Effector CD4-positive, alpha-beta T cell (primary cell): ENCODE data around the gene CAPN7.
A peak's percentile ranks its signal among the peaks of the same experiment; 100 is the strongest.

Experiments used
- DNase-seq: peaks from one replicate; pipeline ENCODE4 v3.0.0-alpha.2; 2020

Gene CAPN7

DNA sequence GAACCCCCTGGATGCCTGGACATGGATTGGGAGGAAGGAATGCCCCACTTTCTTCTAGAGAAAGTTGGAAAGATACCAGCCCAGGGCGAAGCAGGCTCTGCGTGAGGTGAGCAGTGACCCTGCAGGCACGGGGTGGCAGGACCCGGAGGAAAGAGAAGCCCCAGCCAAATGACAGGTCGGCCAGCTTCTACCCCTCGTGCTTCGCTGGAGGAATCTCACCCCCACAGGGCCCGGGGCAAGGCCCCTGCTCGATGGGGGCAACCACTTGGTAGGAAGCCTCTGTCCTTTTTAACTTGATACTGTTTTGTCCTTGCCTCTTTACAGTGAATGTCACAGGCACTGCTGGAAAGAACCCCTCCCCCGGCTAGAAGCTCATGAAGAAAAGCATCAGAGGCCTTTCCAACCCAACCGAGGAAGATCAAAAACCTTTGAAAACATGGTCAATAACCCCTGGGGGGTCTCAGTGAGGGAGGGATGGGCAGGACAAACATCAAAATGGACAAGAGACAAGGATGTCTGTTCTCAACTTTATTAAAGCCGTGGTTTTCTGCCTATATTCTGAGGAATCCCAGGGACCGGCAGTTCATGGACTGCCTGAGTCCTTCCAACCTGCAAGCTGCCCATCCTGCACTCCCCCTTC lies 71.9 kb downstream of the CAPN7 start:
- DNase-seq: no peak

GRCh38 chr3:15279205-15279604 lies 73.2 kb downstream of the CAPN7 start:
- DNase-seq: no peak

DNA sequence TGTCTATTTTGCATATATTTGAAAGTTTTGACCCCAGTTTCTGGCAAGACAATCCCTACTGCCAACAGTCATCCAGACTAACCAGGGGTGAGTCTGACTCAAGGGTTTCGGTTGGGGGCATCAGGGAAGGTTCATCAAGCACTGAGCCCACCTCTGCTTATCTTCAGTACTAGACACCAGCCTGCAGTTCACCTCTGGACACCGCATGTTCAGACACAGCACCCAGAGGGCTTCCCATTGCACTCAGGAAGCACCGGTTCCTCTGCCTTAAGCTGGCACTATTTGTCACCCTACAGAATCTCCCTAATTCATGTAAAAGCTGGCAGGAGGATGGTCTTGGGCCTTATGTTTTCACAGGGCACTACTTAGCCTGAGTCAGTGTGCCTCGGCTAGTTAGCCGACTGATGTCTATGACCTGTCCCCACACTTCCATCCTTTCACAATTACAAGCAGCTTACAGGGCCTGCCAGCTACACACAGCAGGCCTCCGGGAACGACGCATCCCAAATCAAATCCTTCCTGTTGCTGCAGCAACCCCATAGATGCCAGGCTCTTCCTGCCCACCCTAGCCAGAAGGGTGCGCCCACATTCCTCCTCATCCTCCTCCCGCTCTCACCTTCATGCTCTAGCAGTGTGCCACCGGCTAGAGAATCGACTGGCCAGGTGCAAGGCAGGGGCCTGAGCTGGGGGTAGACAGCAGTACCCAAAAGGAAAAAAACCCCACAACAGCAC lies 73.8 kb downstream of the CAPN7 start:
- no peak for DNase-seq

GRCh38 chr3:15280853-15281532 lies 74.9 kb downstream of the CAPN7 start:
- no peak for DNase-seq

- DNase-seq: no peak
Measured at GRCh38 chr3:15281817-15282216, 75.8 kb downstream of the CAPN7 start.

DNA sequence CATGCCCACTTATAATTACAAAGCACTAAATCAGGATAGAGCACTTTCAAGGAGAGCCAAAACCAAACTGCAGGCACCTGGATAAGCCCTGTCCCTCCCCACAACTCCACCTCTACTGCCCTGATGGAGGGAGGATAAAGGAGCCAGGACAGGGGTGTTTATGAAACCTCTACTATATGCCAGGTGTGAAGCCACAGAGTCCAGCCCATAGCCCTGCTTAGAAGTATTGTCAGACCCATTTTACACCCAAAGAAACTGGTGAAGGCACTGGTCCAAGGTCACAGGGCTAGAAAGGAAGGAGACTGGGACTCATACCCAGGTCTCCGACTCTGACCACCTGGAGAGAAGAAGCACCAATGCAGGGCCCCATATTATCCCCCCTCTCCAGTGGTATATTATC lies 77.7 kb downstream of the CAPN7 start:
- no peak for DNase-seq

- DNase-seq: no peak
Measured at GRCh38 chr3:15284121-15284889, 78.3 kb downstream of the CAPN7 start.

GRCh38 chr3:15286022-15286421 lies 80.0 kb downstream of the CAPN7 start:
- no peak for DNase-seq

GRCh38 chr3:15287565-15288330 lies 81.7 kb downstream of the CAPN7 start:
- DNase-seq: no peak

GRCh38 chr3:15288331-15289035 lies 82.4 kb downstream of the CAPN7 start:
- no peak for DNase-seq

DNA sequence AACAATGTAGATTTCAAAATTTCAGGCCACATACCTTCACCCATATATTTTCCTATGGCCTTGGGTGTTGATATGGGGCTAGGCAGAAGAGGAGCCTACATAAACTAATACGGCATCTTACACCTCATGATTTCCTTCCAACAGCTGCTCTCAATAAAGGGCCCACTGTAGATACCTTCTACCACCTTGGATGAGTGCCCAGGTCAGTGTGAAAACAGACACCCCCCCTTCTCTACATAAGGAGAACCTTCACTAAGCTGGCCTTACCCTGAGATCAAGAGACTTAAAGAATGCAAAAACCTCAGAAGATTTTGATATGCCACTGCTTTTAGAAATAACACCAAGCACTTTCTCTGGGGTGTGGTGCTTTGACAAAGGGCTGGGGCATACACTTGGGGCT lies 83.6 kb downstream of the CAPN7 start:
- no peak for DNase-seq

GRCh38 chr3:15290736-15291135 lies 84.7 kb downstream of the CAPN7 start:
- DNase-seq: no peak

DNA sequence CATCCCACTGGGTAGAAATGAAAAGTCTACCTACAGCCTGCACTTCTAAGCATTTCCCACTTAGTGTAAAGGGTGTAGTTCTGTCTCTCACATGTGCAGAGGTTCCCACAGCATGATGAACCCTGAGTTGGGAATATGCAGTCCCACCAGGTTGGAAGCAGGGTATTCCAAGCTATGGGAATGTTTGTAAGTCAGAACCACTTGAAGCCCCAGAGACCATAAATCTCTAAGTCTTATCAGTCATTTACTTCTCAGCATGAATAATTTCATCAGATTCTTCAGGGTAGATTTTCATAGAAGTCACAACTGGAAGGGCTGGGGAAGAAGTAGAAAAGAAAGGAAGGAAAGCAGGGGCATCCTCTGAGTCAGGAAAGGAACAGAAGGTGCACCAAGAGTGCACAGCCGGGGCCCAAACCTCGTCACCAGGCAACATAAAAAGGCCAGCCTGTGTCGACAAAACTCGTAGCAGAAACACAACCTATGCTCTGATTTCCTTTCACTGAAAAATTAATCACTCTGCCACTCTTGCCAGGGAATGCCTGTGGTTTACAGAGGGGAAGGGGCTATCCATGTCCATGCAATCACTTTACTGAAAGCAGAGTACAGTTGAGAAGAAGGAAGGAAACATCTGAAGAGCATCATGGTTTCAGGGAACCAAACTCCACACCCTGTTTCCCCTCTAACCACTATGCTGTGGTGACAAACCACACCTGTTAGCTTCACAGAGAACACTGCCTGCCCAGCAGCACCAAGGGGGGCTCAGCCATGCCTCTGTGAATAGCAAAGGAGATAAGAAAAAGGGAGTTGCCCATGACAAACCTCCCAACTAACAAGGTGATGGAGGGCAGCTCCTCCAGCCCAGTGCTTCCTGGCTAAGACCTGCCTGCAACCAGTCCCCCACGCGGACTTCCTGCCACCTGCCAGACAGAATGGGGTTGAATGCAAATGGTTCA lies 85.8 kb downstream of the CAPN7 start:
- DNase-seq: peak; percentile 57

GRCh38 chr3:15292765-15293522 lies 86.9 kb downstream of the CAPN7 start:
- no peak for DNase-seq

DNA sequence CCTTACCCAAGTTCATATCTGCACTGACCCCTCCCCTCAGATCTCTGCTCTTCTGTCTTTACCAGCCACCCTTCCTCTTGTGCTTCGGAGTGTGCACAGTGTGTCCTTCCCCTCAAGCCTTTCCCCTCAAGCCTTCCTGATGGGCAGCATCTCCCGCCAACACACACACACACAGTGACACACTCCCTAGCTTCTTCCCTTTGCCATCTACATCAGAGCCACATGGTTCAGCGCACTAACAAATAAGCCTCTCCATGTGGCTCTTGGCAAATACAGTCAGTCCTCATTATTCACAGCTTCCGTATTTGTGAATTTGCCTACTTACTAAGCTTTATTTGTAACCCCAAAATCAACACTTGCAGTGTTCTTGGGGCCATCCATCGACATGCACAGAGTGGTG lies 88.9 kb downstream of the CAPN7 start:
- no peak for DNase-seq

GRCh38 chr3:15295506-15295905 lies 89.5 kb downstream of the CAPN7 start:
- DNase-seq: no peak

- no peak for DNase-seq
Measured at GRCh38 chr3:15297608-15298350, 91.7 kb downstream of the CAPN7 start.

GRCh38 chr3:15298504-15298903 lies 92.5 kb downstream of the CAPN7 start:
- DNase-seq: no peak

GRCh38 chr3:15299036-15299435 lies 93.0 kb downstream of the CAPN7 start:
- DNase-seq: no peak
